K562 (cell line): ENCODE data around the gene WNT7A. TPM values are rescaled to one million over a fixed set of nuclear protein-coding genes. Genes with fewer than 3 reads are reported as not detected.

Source experiments
- ATAC-seq: fragments of 200-7000 bp; cut with Tn5 transposase; 3 replicates; pipeline ENCODE4 v1.9.1; 2020; ENCODE audit warnings: moderate library complexity
- BruUV-seq: library from RNA; stranded (reverse); fragments of 400-500 nt; replicated peaks from 2 replicates; lab custom pipeline; 2021; lab: Mats Ljungman, UMichigan
- CTCF ChIA-PET: fragments of 300-600 bp; formaldehyde crosslinking; extraction: SDS; loops from one replicate; lab custom pipeline; 2021; ENCODE audit warnings: low intra/inter-chr PET ratio; lab: Yijun Ruan, JAX
- POLR2A ChIA-PET: fragments of 300-600, 350-650 bp; sonication (Branson Sonifier 250); formaldehyde crosslinking; extraction: SDS; loops from one replicate; lab custom pipeline; 2021; ENCODE audit warnings: antibody characterized with exemption, inconsistent platforms; lab: Yijun Ruan, JAX
- DNase-seq, 4 experiments: peaks; one replicate each; pipeline versions ENCODE4 v3.0.0 to v3.0.0-alpha.2; 2011 to 2018; ENCODE audit warnings: low spot score in 3 of 4, mixed read lengths in 3 of 4; ENCODE audit errors: extremely low read depth in 1 of 4
- FAIRE-seq: peaks from 2 replicates; lab custom pipeline; 2011; peaks lifted over from hg19 to GRCh38; lab: Jason Lieb, UNC
- H2AFZ ChIP-seq: 2 replicates; pipeline ENCODE4 v1.6.0; 2011; ENCODE audit warnings: low read depth, low read length, control low read depth, inconsistent platforms
- H3K27ac ChIP-seq: fragments of 200-600 bp; 3 replicates; pipeline ENCODE4 v1.8.0; 2011; ENCODE audit warnings: low read depth, mild to moderate bottlenecking, control low read depth, inconsistent platforms, low read length, moderate library complexity, mixed read lengths; ENCODE audit errors: extremely low read depth
- H3K27me3 ChIP-seq, 2 experiments: fragments of 300-600 bp in 1 of 2; 2 replicates in 1 of 2; 3 replicates in 1 of 2; pipeline versions ENCODE4 v1.6.0 to v1.8.0; 2011; ENCODE audit warnings: inconsistent platforms in 2 of 2, low read length in 2 of 2, mild to moderate bottlenecking in 1 of 2, mixed read lengths in 1 of 2, moderate library complexity in 1 of 2; ENCODE audit not compliant: control insufficient read depth in 2 of 2, insufficient read depth in 2 of 2
- H3K36me3 ChIP-seq: fragments of 300-600 bp; 3 replicates; pipeline ENCODE4 v1.8.0; 2011; ENCODE audit warnings: mild to moderate bottlenecking, low read length, inconsistent platforms; ENCODE audit not compliant: control insufficient read depth, insufficient read depth
- H3K4me1 ChIP-seq, 2 experiments: fragments of 200-600 bp in 1 of 2; replicated peaks in 1 of 2; 2 replicates in 1 of 2; 3 replicates in 1 of 2; pipeline versions ENCODE4 v1.5.1 to v1.8.0; 2011; ENCODE audit warnings: inconsistent platforms in 2 of 2, low read length in 2 of 2, mild to moderate bottlenecking in 1 of 2, mixed read lengths in 1 of 2, moderate library complexity in 1 of 2; ENCODE audit not compliant: control insufficient read depth in 2 of 2, insufficient read depth in 2 of 2
- H3K4me2 ChIP-seq: 2 replicates; pipeline ENCODE4 v1.6.1; 2011; ENCODE audit warnings: low read length, control low read depth, inconsistent platforms, mixed read lengths; ENCODE audit not compliant: insufficient read depth
- H3K4me3 ChIP-seq: fragments of 200-600 bp; sonication (generic), shearing (Covaris generic); 2 replicates; pipeline ENCODE4 v1.5.1; 2016; ENCODE audit warnings: control low read depth, inconsistent platforms
- H3K79me2 ChIP-seq: fragments of 200-600 bp; 3 replicates; pipeline ENCODE4 v1.8.0; 2011; ENCODE audit warnings: low read length, inconsistent platforms; ENCODE audit not compliant: control insufficient read depth, insufficient read depth
- H3K9ac ChIP-seq, 2 experiments: 2 replicates each; pipeline versions ENCODE4 v1.6.0 to v1.6.1; 2011; ENCODE audit warnings: low read depth in 2 of 2, low read length in 2 of 2, control low read depth in 1 of 2, inconsistent platforms in 1 of 2, mild to moderate bottlenecking in 1 of 2, mixed read lengths in 1 of 2; ENCODE audit not compliant: insufficient read depth in 1 of 2
- H3K9me1 ChIP-seq: one replicate; pipeline ENCODE4 v1.6.0; 2011; ENCODE audit warnings: inconsistent platforms, mild to moderate bottlenecking, low read length, moderate library complexity; ENCODE audit not compliant: control insufficient read depth, insufficient read depth
- H3K9me3 ChIP-seq: replicated peaks from 2 replicates; pipeline ENCODE4 v1.5.1; 2011; ENCODE audit warnings: low read depth, low read length, inconsistent platforms; ENCODE audit not compliant: control insufficient read depth, insufficient read depth
- H4K20me1 ChIP-seq: replicated peaks from 2 replicates; pipeline ENCODE4 v1.6.1; 2011; ENCODE audit warnings: low read length, inconsistent platforms, mixed read lengths; ENCODE audit not compliant: control insufficient read depth, insufficient read depth
- BCOR ChIP-seq: fragments of 450-650 bp; IDR thresholded peaks from 2 replicates; pipeline ENCODE4 v1.6.1; 2016
- BRD9 ChIP-seq: fragments of 450-650 bp; IDR thresholded peaks from 2 replicates; pipeline ENCODE4 v1.6.1; 2018; ENCODE audit warnings: low read depth; ENCODE audit not compliant: partially characterized antibody
- ETS2 ChIP-seq: IDR thresholded peaks from 2 replicates; pipeline ENCODE4 v1.6.1; 2016; ENCODE audit warnings: borderline replicate concordance, missing genetic modification characterization, mild to moderate bottlenecking, moderate library complexity, missing compliant biosample characterization; ENCODE audit not compliant: poor library complexity, severe bottlenecking
- HNRNPLL ChIP-seq: fragments of 200-400 bp; formaldehyde crosslinking; IDR thresholded peaks from 2 replicates; pipeline ENCODE4 v1.6.1; 2017; ENCODE audit warnings: low read length, low read depth, mild to moderate bottlenecking; ENCODE audit not compliant: poor library complexity, severe bottlenecking
- KDM1A ChIP-seq, 2 experiments: fragments of 450-650 bp; IDR thresholded peaks; 2 replicates each; pipeline ENCODE4 v1.6.1; 2016; ENCODE audit warnings: mild to moderate bottlenecking in 2 of 2
- MYBL2 ChIP-seq, 2 experiments: fragments of 450-650 bp in 1 of 2; sonication (generic) in 1 of 2; formaldehyde crosslinking in 1 of 2; IDR thresholded peaks; 2 replicates each; pipeline versions ENCODE4 v1.6.1 to v1.8.1; 2017 to 2022; ENCODE audit warnings: borderline replicate concordance in 1 of 2, inconsistent platforms in 1 of 2, low read depth in 1 of 2, mild to moderate bottlenecking in 1 of 2, missing genetic modification reagents in 1 of 2, moderate library complexity in 1 of 2
- NFRKB ChIP-seq: fragments of 450-650 bp; IDR thresholded peaks from 2 replicates; pipeline ENCODE4 v1.6.1; 2016; ENCODE audit warnings: low read depth
- NFXL1 ChIP-seq: fragments of 450-650 bp; formaldehyde crosslinking; IDR thresholded peaks from 2 replicates; pipeline ENCODE4 v1.4.0; 2021; ENCODE audit warnings: mild to moderate bottlenecking
- NKRF ChIP-seq: fragments of 450-650 bp; IDR thresholded peaks from 2 replicates; pipeline ENCODE4 v1.6.1; 2016; ENCODE audit warnings: borderline replicate concordance
- RBM25 ChIP-seq: fragments of 200-400 bp; formaldehyde crosslinking; IDR thresholded peaks from 2 replicates; pipeline ENCODE4 v1.6.1; 2018; ENCODE audit warnings: low read length, low read depth, moderate library complexity; ENCODE audit not compliant: severe bottlenecking
- SMAD2 ChIP-seq: fragments of 150-350 bp; IDR thresholded peaks from 2 replicates; pipeline ENCODE4 v1.6.1; 2014; ENCODE audit warnings: low read depth, mild to moderate bottlenecking, low read length
- ZNF347 ChIP-seq: fragments of 450-650 bp; formaldehyde crosslinking; IDR thresholded peaks from 2 replicates; pipeline ENCODE4 v1.4.0; 2020; ENCODE audit warnings: low read depth, mild to moderate bottlenecking, moderate library complexity
- ZNF57 ChIP-seq: fragments of 450-650 bp; formaldehyde crosslinking; IDR thresholded peaks from 2 replicates; pipeline ENCODE4 v1.4.0; 2020; ENCODE audit warnings: mild to moderate bottlenecking, moderate library complexity
- ZNF76 ChIP-seq: fragments of 250-450 bp; sonication (Bioruptor Pico); IDR thresholded peaks from 2 replicates; pipeline ENCODE4 v1.4.0; 2020; ENCODE audit warnings: mild to moderate bottlenecking, moderate library complexity, borderline replicate concordance
- WGBS: fragments of 100-300 bp; shearing (Covaris generic); methylation state at CpG from one replicate; pipeline ENCODE4 v1.1.6; 2016; ENCODE audit warnings: low coverage, mixed read lengths; ENCODE audit not compliant: insufficient coverage; ENCODE audit errors: missing lambda C conversion rate; 5-methylcytosine and 5-hydroxymethylcytosine counted together
- in situ Hi-C: fragments of 300-500 bp; cut with MboI; formaldehyde crosslinking; loops from 4 replicates; pipeline ENCODE4 v1.15.0; 2018; ENCODE audit warnings: inconsistent platforms, mixed read lengths
- intact Hi-C: fragments of 100-400 bp; cut with micrococcal nuclease; formaldehyde crosslinking; loops from 2 replicates; pipeline ENCODE4 v1.14.2; 2022
- polyA plus RNA-seq, 8 experiments: library from polyadenylated mRNA; depleted of rRNA in 4 of 8; stranded (reverse) in 5 of 8; unstranded in 3 of 8; fragments of >200 nt; fragmentation: Nextera tagmentation in 2 of 8; fragmentation: Illumina TruSeq in 1 of 8; extraction: Ambion mirVana in 2 of 8; extraction: Trizol in 1 of 8; gene quantifications; 2 replicates each; pipeline versions ENCODE4 v1.2.1 to v1.2.3, GENCODE V29; 2011 to 2014; ENCODE audit warnings: inconsistent platforms in 1 of 8, missing spikeins in 1 of 8
- total RNA-seq, 7 experiments: library from RNA; depleted of rRNA in 6 of 7; stranded (reverse); fragments of >200 nt in 6 of 7; fragmentation: Illumina TruSeq in 2 of 7; extraction: Trizol in 2 of 7; gene quantifications; 2 replicates each; pipeline versions ENCODE4 v1.2.1 to v1.2.3, GENCODE V29; 2011 to 2021; ENCODE audit warnings: low replicate concordance in 1 of 7
- TF ChIP-seq, protein P1 (sequence below): fragments of 450-650 bp; IDR thresholded peaks from 2 replicates; pipeline ENCODE4 v1.6.1; 2017; ENCODE audit warnings: mild to moderate bottlenecking, moderate library complexity
- TF ChIP-seq, protein P2 (sequence below): fragments of 250-450 bp; sonication (Bioruptor Pico); IDR thresholded peaks from 2 replicates; pipeline ENCODE4 v1.5.0; 2020; ENCODE audit warnings: mild to moderate bottlenecking

Gene WNT7A
- total and polyA plus RNA-seq, 9 of the 15 experiments (the other 6 are each of a cell fraction or from before 2014, with no cell fraction given), result 0.03 TPM; not detected in 8

DNA sequence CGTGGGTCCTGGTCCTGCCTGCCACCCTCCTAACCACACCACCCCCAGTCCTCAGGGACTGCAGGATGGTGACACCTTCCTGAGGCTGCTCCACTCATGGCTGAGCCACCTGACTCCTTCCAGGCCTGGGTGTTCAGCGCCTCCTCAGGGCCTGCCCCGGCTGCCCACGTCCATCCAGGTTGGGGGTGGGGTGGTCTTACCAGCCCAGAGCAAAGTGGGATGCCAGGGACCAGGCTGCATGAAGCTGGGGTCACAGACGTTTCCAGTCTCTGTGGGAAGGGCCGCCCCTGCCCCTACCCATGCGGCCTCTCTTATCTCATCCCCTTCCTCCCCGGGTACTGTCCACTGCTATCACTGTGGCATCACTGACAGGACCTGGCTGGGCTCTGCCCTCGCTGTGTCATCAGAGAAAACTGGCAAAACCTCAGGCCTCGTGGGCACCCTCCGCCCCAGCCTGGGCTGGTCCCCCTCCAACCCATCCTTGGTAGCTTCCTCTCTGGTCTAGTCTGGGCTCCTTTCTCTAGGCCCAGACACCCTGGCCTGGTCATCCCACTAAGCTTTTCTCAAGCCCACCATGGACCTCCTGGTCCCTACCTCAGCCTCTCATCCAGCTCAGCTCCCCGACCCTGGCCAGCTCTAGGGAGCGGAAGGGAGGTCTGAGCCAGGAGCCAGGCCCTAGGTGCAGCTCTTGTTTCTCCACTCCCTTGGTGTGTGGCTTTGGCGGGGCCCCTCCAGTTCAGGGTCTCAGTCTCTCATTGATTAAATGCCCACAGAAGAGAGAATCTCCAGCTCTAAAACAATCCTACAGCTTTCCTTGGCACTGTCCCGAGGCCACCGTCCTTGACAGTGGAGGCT is 32.9 kb downstream of the WNT7A start (continued):
- no peak for TF ChIP-seq SMAD2
- TF ChIP-seq ZNF347 (CRISPR knock-in tag), result no peak
- TF ChIP-seq NFXL1 (CRISPR knock-in tag), result no peak
- no peak for TF ChIP-seq KDM1A (IDR thresholded peaks at IDR 0.05)
- TF ChIP-seq ZNF76, result no peak
- TF ChIP-seq HNRNPLL, result no peak
- no peak for TF ChIP-seq ETS2 (tag)
- no peak for TF ChIP-seq BRD9

DNA sequence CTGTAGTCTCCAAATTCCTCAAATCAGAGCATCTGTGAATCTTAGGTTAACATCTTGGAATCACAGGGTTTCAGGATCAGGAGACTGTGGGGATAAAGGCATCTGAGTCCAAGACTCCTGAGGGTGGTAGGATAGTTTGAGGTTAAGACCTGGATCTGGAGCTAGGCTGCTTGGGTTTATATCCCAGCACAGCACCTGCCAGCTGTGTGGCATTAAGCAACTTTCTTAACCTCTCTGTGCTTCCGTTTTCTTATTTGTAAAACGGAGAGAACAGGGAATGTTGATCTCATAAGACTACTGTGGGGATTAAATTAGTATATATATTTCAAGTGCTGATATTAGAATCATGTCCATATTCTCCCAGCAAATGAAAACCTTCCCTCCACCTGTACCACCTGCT is 33.6 kb downstream of the WNT7A start:
- 0% methylated on average over 2 of the region's 2 CpGs for WGBS
- intact Hi-C loops, result no loop called here
- ATAC-seq, result no peak
- no TSS peak for BruUV-seq
- Histone ChIP-seq H3K9ac (no peak overlapping the region), H2AFZ (no peak overlapping the region), H4K20me1 (peaks cover 24% of the 10 kb centered on the region), H3K4me2 (no peak overlapping the region), H3K79me2 (no peaks in the 10 kb centered on the region), H3K36me3 (no peaks in the 10 kb centered on the region), H3K9me1 (no peaks in the 10 kb centered on the region), H3K27ac (no peak overlapping the region), H3K4me1 (no peaks in the 10 kb centered on the region; a peak in 1 of 5 replicates), H3K27me3 (peaks cover 9 to 43% of the 10 kb centered on the region in 2 experiments; a peak in 4 of 5 replicates), H3K9me3 (no peaks in the 10 kb centered on the region), H3K4me3 (no peak overlapping the region)
- FAIRE-seq, result no peak
- ChIA-PET POLR2A (no interaction called here), CTCF (no interaction called here)
- no peak for DNase-seq
- in situ Hi-C loops, result no loop called here
- TF ChIP-seq NKRF (no peak), MYBL2 (IDR thresholded peaks at IDR 0.05; ENCODE audit: low read depth) (no peak), MYBL2 (CRISPR knock-in tag; IDR thresholded peaks at IDR 0.05; ENCODE audit: borderline replicate concordance) (no peak), KDM1A (IDR thresholded peaks at IDR 0.05) (0 out of 4 replicates have a peak, but pooled peaks of 1 of the 2 experiments have one; percentile 22), NFRKB (no peak), RBM25 (peak; percentile 79), ZNF57 (CRISPR knock-in tag) (no peak), BCOR (peak; percentile 43; the same call in 1 of the 2 replicates)
- TF ChIP-seq, protein P1, sequence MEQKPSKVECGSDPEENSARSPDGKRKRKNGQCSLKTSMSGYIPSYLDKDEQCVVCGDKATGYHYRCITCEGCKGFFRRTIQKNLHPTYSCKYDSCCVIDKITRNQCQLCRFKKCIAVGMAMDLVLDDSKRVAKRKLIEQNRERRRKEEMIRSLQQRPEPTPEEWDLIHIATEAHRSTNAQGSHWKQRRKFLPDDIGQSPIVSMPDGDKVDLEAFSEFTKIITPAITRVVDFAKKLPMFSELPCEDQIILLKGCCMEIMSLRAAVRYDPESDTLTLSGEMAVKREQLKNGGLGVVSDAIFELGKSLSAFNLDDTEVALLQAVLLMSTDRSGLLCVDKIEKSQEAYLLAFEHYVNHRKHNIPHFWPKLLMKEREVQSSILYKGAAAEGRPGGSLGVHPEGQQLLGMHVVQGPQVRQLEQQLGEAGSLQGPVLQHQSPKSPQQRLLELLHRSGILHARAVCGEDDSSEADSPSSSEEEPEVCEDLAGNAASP, result no peak
- TF ChIP-seq, protein P2, sequence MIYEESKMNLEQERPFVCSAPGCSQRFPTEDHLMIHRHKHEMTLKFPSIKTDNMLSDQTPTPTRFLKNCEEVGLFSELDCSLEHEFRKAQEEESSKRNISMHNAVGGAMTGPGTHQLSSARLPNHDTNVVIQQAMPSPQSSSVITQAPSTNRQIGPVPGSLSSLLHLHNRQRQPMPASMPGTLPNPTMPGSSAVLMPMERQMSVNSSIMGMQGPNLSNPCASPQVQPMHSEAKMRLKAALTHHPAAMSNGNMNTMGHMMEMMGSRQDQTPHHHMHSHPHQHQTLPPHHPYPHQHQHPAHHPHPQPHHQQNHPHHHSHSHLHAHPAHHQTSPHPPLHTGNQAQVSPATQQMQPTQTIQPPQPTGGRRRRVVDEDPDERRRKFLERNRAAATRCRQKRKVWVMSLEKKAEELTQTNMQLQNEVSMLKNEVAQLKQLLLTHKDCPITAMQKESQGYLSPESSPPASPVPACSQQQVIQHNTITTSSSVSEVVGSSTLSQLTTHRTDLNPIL (CRISPR knock-in tag), result no peak
